GM19025 (cell line): ENCODE measurements around the gene ERP27.

Experiments
- ATAC-seq: cut with Tn5 transposase; IDR thresholded peaks from one replicate; pipeline ENCODE4 v1.9.1; 2021; ENCODE audit warnings: mild to moderate bottlenecking, low read depth, moderate library complexity; ENCODE audit not compliant: unreplicated experiment

The ERP27 gene

GRCh38 chr12:14910090-14910915, 28.0 kb downstream of the ERP27 start:
- no peak for ATAC-seq

DNA sequence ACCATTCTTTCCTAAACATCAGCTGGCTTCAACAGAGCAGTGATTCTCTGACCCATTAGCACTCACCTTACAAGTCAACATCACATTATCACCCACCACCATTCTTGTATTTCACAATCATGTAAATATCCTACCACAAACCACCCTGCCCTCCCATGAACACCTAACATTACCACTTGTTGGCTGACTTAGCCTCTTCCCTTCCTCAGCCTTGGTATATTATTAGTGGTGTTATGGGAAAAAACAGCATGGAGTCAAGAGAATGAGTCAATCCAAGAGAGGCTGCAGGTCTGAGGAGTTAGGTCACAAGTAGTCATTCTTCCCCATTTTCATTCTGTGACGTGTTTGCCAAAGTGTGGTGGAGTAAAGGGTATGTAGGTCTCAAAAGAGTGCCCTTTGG, 30.4 kb downstream of the ERP27 start:
- ATAC-seq: no peak

DNA sequence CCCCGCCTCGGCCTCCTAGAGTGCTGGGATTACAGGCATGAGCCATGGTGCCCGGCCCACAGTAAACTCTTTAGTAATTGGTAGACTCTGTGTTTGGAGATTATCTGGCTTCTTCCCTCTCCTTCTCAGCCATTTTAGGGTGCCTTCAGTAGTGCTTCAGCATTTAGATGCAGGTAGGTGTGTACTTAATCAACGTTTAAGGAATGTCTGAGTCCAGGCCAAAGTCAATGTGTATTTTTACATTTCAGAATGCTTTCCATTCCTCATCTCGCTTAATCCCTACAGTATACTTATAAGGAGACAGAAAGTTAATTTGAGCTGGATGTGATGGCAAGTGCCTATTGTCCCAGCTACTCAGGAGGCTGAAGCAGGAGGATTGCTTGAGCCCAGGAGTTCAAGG, 32.2 kb downstream of the ERP27 start:
- no peak for ATAC-seq

- no peak for ATAC-seq
These were observed 32.9 kb downstream of the ERP27 start for GRCh38 chr12:14905269-14906004.

DNA sequence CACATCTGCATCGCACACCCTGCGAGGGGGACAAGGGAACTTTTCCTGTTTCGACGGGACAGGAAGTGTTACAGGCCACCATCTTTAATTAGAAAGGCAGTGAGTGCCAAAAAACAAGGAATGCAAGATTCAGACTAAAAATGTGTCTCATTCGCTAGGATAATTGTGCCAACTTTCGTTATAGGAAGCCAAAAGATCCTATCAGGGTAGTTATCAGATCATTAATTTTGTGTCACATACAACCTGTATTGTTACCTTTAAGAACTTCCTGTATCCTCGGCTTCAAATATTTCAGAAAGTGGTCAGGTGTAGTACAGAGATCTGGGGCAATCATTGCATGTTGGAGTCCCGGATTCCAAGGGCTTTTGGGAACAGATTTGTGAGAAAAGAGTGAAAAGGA, 33.5 kb downstream of the ERP27 start:
- no peak for ATAC-seq

GRCh38 chr12:14903386-14904098, 34.8 kb downstream of the ERP27 start:
- no peak for ATAC-seq

DNA sequence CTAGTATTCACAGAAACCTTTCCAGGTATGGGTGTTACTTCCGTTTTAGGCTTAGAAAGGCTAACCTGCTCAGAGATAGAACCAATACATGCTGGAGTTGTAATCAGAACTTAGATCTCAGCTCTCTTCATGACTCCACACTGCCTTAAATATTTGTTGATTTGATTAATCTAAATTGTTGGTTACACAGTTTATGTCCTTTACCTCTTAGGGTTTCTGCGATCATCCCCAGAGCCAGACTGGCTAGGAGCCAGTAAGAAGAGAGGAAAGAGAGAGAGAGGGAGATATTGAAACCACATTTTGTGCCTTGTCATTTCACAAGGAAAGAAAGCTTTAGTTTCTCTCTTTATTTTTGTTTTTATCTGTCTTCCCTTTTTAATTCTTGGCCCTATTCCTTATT, 35.9 kb downstream of the ERP27 start:
- ATAC-seq: no peak

DNA sequence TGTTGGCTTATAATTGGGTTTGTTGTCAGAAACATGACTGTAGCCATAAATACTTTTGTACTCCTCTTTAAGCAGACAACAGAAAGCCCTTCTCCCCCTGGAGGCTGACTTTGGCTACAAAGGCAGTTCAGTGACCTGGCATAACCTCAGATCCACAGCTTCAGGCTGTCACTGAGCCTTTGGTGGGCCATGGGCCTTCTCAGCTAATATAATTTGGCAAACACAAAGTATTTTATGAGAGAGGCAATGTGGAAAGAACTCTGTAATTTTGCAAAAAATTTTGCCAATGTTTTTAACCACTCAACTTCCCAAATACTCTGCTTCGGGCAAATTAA, 37.1 kb downstream of the ERP27 start:
- ATAC-seq: no peak

DNA sequence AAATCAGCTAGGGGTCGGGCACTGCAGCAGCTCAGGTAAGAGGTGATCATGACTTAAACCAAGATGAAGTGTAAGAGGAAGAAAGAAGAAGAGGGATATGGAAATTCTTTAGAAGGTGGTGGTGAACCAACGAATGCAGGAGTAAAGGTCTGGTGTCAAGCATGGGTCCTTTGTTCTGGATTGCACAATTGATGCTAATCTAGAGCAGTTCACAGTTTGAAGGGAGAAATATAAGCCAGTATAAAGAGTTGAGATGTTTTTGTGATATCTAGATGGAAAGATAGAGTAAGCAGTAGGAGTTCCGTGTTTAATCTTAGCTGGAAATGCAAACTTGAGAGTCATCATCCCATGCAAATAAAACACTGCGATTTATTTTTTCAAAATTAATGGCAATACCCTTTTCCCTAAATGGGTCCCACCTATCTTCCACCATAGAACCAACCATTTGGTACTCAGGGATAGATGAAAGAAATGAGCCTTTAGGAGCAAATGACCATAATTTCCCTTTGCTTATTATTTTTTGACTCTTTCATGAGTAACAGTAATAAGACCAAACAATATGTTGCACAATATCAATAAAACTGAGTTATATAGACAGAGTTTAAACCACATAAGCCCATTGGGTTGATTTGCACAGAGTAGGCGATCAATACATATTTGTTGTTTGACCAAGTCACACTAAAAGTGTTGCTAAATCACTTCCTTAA, 37.7 kb downstream of the ERP27 start:
- no peak for ATAC-seq

GRCh38 chr12:14896521-14897169, 41.7 kb downstream of the ERP27 start:
- ATAC-seq: no peak

DNA sequence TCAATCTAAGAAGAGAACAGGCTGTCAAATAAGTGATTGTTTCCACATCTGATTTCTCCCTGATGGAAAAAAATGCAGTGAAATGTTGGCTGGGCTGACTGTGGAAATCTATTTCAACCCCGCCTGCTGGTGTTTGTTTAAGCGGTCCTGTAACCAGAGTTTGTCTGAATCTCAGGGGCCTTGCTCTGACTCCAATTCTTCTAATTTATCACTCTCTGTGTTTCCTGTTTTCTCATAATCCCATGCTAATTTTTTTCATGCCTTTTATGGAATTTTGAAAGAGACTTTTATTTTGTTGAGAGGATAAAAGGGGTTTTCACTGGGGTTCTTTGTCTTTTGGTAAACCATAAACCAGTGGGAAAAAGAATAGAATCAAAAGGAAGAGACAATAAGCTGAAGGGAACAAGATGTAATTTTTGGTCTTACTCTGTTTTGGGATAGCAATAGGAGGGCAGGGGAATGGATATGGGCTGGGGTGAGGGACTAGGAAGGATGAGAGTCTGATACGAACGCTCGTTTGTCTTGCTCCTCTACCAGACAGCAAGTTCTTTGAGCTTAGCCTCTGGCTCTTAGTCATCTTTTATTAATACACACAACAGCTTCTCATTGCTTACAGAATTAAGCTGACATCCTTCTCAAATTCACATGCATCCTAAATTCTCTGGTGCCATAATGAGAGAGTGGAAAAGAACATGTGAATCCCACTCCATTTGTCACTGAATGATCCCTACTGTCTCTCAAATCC, 44.7 kb downstream of the ERP27 start:
- ATAC-seq: no peak

- ATAC-seq: no peak
These were observed 45.4 kb downstream of the ERP27 start for GRCh38 chr12:14892726-14893505.

GRCh38 chr12:14890701-14891100, 47.6 kb downstream of the ERP27 start:
- no peak for ATAC-seq

DNA sequence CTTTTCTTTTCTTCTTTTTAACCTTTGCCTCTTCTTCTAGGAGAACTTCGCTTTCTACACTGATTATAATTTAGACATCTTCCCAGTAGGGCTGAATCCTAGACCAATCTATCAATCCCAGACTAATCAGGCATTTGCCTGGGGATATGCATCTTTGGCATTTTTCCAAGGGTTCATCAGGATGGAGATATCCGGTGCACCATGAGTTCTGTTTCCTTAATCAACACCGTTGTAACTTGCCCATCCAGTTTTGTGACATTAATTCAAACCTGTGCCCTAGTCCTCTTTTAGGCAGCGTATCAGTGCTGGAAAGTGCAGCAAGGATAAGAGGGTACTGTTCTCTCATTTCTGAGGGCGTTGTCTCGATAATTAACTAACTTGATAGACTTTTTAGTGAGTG, 52.1 kb downstream of the ERP27 start:
- no peak for ATAC-seq

DNA sequence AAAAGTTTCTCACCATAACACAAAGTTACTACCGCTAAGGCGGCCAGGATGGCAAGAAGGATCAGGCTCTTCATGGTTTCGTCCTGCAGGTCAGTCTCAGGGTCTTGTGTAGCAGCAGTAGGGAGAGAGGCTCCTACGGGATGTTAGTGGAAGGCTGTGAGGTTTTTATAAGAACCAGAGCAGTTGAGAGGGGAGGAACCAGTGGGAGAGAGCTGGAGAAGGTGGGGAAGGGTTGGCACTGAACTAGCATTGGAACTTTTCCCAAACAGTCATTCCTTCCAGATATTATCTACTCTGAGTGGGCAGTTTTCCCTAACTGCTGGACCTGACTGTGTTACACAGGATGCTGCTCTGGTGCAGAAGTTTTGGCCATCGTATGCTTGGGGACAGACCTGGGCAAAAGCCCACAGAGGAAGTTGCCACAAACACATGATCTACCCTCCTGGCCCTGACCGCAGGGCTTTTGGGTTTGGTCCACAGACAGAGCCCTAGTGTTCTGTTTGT, 52.6 kb downstream of the ERP27 start, which contains the start of gene MGP:
Gene MGP, minus strand, starts transcription at position 137 of the 504 bp plus-strand sequence. Its CDS starts 63 bp downstream, at position 74.
- no peak for ATAC-seq

DNA sequence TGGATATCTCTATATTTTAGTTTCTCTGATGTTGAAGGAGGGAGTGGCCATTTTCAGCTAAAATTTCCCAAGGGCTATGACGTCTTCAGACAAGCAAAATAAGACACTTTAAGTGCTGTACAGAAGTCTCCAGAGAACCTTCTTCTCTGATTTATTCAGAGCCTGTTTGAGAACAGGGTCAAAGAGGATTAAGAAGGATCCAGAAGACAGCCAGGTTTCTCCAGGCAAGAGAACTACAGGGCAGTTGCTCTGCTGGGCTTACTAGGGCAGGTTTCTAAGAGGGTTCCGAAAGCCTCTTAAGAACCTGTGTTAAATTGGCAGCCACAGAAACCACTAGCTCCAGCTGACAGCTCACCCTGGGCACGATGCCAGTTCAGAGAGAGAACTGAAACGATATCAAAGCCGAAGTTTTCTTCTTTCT, 53.9 kb downstream of the ERP27 start:
- peak; percentile 95 for ATAC-seq

DNA sequence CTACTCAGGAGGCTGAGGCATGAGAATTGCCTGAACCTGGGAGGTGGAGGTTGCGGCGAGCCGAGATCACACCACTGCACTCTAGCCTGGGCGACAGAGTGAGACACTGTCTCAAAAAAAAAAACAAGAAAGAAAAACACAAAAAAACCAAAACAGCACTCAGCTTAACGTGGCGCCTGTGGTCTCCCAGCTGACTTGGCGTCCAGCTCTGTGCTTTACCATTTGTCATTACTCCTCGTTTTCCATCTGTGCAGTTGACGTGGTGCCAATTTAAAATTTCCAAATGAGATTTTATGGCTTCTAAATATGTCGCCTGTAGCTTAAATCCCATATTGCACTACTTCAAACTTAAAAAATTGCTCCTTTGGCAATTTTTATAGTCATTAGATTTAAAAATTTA, 54.7 kb downstream of the ERP27 start:
- ATAC-seq: no peak

DNA sequence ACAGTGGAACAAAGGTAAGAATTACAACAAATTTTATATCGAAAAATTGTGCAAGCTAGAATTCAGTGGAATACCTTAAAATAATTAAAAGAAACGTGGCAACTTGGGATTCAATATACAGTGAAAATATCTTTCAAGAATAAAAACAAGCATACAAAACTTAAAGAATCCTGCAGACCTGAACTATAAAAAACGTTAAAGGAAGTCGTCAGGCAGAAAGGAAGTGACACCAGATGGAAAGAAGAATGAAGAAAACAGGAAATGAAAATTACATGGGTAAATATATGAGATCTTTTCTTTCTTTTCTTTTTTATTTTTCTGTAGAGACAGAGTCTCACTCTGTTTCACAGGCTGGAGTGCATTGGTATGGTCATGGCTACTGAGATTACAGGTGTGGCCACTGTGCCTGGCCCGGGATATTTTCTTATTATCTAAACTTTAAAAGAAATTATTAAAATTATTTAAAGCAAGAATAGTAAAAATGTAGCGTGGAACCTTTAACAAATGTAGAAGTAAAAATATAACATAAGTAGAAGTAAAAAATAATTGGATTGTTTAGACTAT, 57.4 kb downstream of the ERP27 start:
- ATAC-seq: no peak
